Right cardiac atrium (tissue), 5 donors: ENCODE results near the gene MLYCD. TPM values are rescaled to one million over a fixed set of nuclear protein-coding genes. Genes with fewer than 3 reads are reported as not detected.

Experiments used
- ATAC-seq, 2 donors: fragments of 200-7000 bp; cut with Tn5 transposase; one replicate each; pipeline versions ENCODE4 v1.8.0 to v1.9.1; 2020; ENCODE audit warnings: moderate library complexity in 2 of 2, mild to moderate bottlenecking in 1 of 2
- DNase-seq, 3 donors: peaks; one replicate each; pipeline ENCODE4 v3.0.0-alpha.2; 2020
- H3K27ac ChIP-seq: one replicate; pipeline ENCODE4 v1.5.1; 2013; ENCODE audit warnings: mild to moderate bottlenecking, low read length, control low read depth, moderate library complexity
- H3K27me3 ChIP-seq: one replicate; pipeline ENCODE4 v1.6.1; 2013; ENCODE audit not compliant: control insufficient read depth, insufficient read depth
- H3K4me1 ChIP-seq: one replicate; pipeline ENCODE4 v1.6.1; 2013; ENCODE audit warnings: low read length; ENCODE audit not compliant: control insufficient read depth, insufficient read depth
- H3K4me3 ChIP-seq: one replicate; pipeline ENCODE4 v1.5.1; 2013; ENCODE audit warnings: low read length, control low read depth
- H3K9me3 ChIP-seq: one replicate; pipeline ENCODE4 v1.6.1; 2013; ENCODE audit warnings: low read length; ENCODE audit not compliant: control insufficient read depth
- WGBS: extraction: QIAGEN DNeasy Blood & Tissue Kit; methylation state at CpG from one replicate; pipeline ENCODE4 v1.1.7; 2013; 5-methylcytosine and 5-hydroxymethylcytosine counted together
- intact Hi-C, 4 donors: fragments of 100-400 bp; cut with DNase I; formaldehyde crosslinking; loops; one replicate each; pipeline versions ENCODE4 v1.11.0 to v1.14.0; 2022 to 2023
- polyA plus RNA-seq: library from polyadenylated mRNA; stranded (reverse); fragments of 200-250 nt; gene quantifications from one replicate; pipeline ENCODE4 v1.2.3, GENCODE V29; 2013
- total RNA-seq, 4 donors: library from RNA; stranded (reverse); fragmentation: NEBNext Ultra II Directional; extraction: Animal tissue kit (Norgen Biotek cat#: 25700); gene quantifications; one replicate each; pipeline ENCODE4 v1.2.1, GENCODE V29; 2021
- donor health status: healthy with polysubstance abuse.
- donor health status: DM: no; HTN: yes; CAD: no.
- donor health status: DM: no; HTN: no; CAD: no.
- donor health status: DM: no; HTN: yes; CAD: no; lungs with severe emphysema.
- donor health status: DM: yes; HTN: yes; CAD: no.

The MLYCD gene
- total and polyA plus RNA-seq, 5 donors = 24.1 to 34.5 (median 27.4) TPM

DNA sequence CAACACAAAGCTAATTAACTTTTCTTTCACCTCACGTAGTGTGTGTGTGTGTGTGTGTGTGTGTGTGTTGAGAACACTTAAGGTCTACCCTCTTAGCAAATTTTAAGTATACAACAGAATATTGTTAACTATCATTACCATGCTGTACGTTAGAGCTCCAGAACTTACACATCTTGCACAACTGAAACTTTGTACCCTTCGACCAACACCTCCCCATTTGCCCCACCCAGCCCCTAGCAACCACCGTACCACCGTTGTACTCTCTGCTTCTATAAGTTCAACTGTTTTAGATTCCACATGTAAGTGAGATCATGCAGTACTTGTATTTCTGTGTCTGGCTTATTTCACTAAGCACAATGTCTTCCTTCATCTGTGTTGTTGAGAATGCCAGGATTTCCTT, 28.1 kb upstream of the MLYCD start:
- Histone ChIP-seq H3K27ac (no peak overlapping the region), H3K4me1 (no peaks in the 10 kb centered on the region), H3K9me3 (no peaks in the 10 kb centered on the region), H3K27me3 (no peaks in the 10 kb centered on the region), H3K4me3 (no peak overlapping the region)
- WGBS = 81% methylated on average over 5 of the region's 5 CpGs
- intact Hi-C loops = no loop called here
- ATAC-seq (no peak), DNase-seq (no peak)

DNA sequence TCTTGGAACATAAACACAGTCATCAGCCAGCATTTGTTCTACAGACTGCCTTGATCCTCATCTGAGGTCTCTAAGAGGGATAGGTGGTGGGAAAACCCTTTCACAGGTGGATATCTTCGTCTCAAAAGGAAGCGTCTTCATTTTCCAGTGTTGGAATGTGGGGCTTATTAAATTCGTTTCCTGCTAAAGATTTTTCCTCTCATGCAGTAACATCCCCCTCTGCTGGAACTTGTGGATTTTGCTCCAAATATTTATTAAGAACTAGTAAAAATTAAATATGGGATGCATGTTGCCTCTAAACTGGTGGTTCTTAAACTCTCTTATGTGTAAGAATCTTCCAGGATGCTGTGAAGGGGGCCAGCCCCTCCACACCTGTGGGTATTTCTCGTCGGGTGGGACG, 20.1 kb upstream of the MLYCD start:
- 26% methylated on average over 6 of the region's 6 CpGs for WGBS
- Histone ChIP-seq H3K27ac (no peak overlapping the region), H3K9me3 (no peaks in the 10 kb centered on the region), H3K4me1 (no peaks in the 10 kb centered on the region), H3K27me3 (no peaks in the 10 kb centered on the region), H3K4me3 (no peak overlapping the region)
- DNase-seq (no peak), ATAC-seq (no peak)
- intact Hi-C loops = loop anchor here in 3 of 4 donors (2.0 to 5.0 kb wide), 2 partner anchors 52 kb away; no protein-coding TSS in a partner anchor

DNA sequence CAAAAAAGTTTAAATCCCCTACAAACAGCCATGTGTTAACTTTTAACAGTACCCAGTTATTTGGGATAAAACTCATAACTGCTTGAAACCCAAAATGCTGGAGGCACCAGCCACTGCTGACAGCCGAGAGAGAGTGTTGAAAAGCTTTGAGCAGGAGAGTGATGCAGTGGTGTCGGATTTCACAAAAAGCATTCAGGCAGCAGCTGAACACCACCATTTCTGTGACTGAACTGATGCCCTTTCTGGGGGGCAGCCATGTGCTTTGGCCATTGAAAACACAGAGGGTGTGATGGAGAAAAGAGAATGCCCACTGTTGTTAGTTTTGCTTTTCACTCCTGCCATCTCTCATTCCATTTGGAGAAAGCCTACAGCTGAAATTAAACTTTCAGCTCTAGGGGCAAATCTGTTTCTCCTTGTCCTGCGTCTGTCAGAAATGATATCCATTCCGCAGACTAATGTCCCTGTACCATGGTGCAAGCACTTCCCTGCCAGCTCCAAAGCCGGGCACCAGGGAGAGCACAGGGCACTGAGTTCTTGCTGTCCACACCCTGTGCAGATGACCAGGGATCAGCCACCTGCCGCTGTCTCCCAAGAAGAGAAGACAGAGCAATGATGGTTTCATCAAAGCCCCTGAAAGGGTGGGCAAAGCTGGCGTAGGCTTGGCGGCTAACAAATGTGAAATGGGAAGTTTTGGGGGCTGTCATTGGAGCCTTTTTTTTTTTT, 16.6 kb upstream of the MLYCD start:
- H3K9me3 ChIP-seq = no peaks in the 10 kb centered on the region
- H3K27me3 ChIP-seq = no peaks in the 10 kb centered on the region
- WGBS = 54% methylated on average over 8 of the region's 8 CpGs
- H3K4me3 ChIP-seq = no peak overlapping the region
- no peaks in the 10 kb centered on the region for H3K4me1 ChIP-seq
- H3K27ac ChIP-seq = no peak overlapping the region
- ATAC-seq = peak; percentile 69 to 72
- intact Hi-C loops = loop anchor here in 1 of 4 donors (10.0 kb wide), 1 partner anchor 58 kb away; no protein-coding TSS in a partner anchor
- DNase-seq = no peak

DNA sequence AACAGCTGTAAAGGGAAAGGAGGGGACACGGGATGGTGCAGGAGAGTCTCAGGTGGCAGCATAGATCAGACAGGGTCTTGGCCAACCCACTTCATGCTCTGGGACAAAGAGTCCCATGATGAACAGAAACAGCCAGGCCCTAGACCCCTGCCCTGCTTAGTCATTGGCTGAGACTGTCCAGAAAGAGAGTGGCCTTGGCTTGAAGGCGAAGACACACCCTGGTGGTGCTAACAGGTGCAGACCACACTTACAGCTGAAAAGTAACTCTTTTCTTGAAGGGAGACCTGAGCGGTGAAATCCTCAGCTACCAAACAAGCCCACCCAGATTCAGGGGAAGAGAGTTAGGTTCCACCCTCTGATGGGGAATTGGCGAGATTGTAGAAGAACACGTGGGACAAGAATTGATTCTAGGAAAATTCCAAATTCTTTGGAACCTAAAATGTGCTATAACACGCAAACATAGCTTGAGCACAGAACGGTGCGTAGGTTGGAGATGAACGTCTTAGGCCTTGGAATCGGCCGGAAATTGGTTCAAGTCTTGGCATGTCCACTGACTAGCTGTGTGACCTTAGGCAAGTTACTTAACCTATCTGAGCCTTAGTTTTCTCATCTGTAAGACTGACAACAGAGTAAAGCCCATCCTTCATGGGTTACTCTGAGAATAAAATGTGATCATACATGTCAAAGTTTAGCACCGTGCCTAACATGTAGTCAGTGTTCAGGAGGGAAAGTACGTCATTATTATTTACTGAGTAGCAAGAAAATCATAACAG, 12.5 kb upstream of the MLYCD start:
- intact Hi-C loops = loop anchor here in 1 of 4 donors (10.0 kb wide), 1 partner anchor 62 kb away; no protein-coding TSS in a partner anchor
- Histone ChIP-seq H3K9me3 (no peaks in the 10 kb centered on the region), H3K27me3 (no peaks in the 10 kb centered on the region), H3K4me3 (no peak overlapping the region), H3K4me1 (no peaks in the 10 kb centered on the region), H3K27ac (no peak overlapping the region)
- DNase-seq (no peak), ATAC-seq (no peak)
- WGBS = 95% methylated on average over 13 of the region's 13 CpGs

DNA sequence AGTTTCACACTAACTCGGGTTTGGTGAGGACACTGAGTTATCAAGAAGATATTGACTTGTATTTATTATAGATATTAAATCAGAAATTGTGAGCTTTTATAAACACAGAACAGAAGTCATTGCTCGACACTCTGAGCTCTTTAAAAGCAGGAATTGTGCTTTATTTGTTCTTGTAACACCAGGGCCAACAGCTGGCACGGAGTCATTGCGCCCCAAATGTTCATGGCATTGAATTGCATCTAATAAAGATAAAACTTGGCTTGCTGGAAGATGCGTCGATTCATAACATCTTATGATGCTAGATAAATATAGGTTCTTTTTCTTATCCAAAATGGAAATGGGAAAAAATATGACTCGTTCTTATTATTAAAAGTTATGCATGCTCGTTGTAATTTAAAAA, 11.8 kb upstream of the MLYCD start:
- Histone ChIP-seq H3K4me1 (no peaks in the 10 kb centered on the region), H3K9me3 (no peaks in the 10 kb centered on the region), H3K27me3 (no peaks in the 10 kb centered on the region), H3K4me3 (no peak overlapping the region), H3K27ac (no peak overlapping the region)
- ATAC-seq (no peak), DNase-seq (peak in 1 of 3 donors; percentile 60)
- intact Hi-C loops = loop anchor here in 1 of 4 donors (10.0 kb wide), 1 partner anchor 62 kb away; no protein-coding TSS in a partner anchor
- WGBS = 44% methylated on average over 8 of the region's 8 CpGs

DNA sequence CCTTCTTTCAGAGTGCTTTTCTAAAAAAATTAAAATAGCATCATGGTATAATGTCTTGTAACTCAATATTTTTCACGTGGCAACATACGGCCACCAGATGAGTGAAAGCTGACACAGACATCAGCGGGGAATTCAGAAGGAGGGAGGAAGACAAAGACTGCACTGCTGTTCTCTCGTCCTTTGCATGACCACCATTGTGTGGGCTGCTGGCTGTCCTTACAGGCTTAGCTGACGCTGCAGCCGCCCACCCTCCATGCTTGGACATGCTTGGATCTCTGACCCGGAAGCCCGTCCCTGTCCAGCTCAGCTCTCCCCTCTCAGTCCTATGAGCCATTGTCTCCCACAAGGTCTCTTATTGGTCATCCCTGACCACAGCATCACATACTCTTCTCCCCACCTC, 11.4 kb upstream of the MLYCD start:
- Histone ChIP-seq H3K4me3 (no peak overlapping the region), H3K27me3 (no peaks in the 10 kb centered on the region), H3K4me1 (no peaks in the 10 kb centered on the region), H3K9me3 (no peaks in the 10 kb centered on the region), H3K27ac (no peak overlapping the region)
- intact Hi-C loops = loop anchor here in 1 of 4 donors (10.0 kb wide), 1 partner anchor 63 kb away; no protein-coding TSS in a partner anchor
- ATAC-seq = peak in 1 of 2 donors; percentile 30
- DNase-seq = no peak
- 42% methylated on average over 8 of the region's 8 CpGs for WGBS

DNA sequence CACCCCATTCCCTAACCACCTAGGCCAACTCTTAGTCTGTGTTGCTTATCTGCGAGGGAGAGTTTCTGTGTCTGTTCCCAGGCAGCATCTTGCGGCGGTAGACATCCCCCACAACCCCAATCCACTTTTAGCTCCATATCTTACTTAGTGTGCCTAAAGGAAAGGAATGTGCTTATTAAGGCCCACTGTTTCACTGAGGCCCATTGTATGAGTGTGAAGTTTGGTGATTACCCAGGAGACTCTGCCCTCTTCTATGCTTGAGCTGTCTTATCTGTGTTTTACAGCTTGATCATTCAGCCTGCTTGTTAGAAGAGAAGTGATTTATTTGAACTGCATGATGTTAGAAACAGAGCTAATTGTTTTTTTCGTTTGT, 10.3 kb upstream of the MLYCD start:
- Histone ChIP-seq H3K27me3 (no peaks in the 10 kb centered on the region), H3K4me1 (no peaks in the 10 kb centered on the region), H3K9me3 (no peaks in the 10 kb centered on the region), H3K27ac (no peak overlapping the region), H3K4me3 (no peak overlapping the region)
- intact Hi-C loops = loop anchor here in 1 of 4 donors (10.0 kb wide), 1 partner anchor 64 kb away; no protein-coding TSS in a partner anchor
- 40% methylated on average over 4 of the region's 4 CpGs for WGBS
- ATAC-seq (peak; percentile 41 to 59), DNase-seq (no peak)

DNA sequence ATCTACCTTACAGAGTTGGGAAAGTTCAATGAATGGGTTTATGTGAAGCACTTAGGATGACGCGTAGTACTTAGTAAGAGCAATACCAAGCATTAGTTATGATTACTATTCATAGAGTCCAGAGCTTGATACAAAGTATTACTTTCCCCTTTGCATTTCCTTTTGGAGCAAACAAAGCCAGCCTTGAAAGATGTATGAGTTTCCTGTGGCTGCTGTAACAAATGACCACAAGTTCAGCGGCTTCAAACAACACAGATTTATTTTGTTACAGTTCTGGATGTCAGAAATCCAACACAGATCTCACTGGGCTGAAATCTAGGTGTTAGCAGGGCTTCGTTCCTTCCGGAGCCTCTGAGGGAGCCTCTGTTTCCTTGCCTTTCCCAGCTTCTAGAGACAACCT, 8.6 kb upstream of the MLYCD start:
- no peaks in the 10 kb centered on the region for H3K4me1 ChIP-seq
- H3K4me3 ChIP-seq = no peak overlapping the region
- ATAC-seq (no peak), DNase-seq (no peak)
- H3K27ac ChIP-seq = no peak overlapping the region
- intact Hi-C loops = no loop called here
- WGBS = 95% methylated on average over 5 of the region's 5 CpGs
- no peaks in the 10 kb centered on the region for H3K27me3 ChIP-seq
- no peaks in the 10 kb centered on the region for H3K9me3 ChIP-seq

DNA sequence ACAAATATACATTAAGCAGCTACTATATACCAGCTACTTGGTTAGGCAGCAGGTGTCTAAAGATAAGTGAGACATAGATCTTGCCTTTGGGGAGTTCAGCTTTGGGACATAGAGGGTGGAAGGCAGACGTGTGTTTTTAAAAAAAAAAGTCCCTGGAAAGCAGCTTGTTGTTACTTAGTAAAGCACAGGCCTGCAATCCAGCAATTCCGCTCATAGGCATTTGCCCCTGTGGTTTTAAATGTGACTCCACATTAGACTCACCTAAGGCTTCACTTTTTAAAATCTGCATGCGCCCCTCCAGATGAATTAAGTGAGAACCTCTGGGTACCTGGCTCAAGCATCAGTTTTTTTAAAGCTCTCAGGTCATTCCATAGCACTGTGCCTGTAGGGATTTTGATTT, 7.2 kb upstream of the MLYCD start:
- DNase-seq (no peak), ATAC-seq (no peak)
- 73% methylated on average over 3 of the region's 3 CpGs for whole genome bisulfite sequencing
- Histone ChIP-seq H3K9me3 (no peaks in the 10 kb centered on the region), H3K27me3 (no peaks in the 10 kb centered on the region), H3K4me1 (no peaks in the 10 kb centered on the region), H3K27ac (no peak overlapping the region), H3K4me3 (no peak overlapping the region)
- intact Hi-C loops = no loop called here

DNA sequence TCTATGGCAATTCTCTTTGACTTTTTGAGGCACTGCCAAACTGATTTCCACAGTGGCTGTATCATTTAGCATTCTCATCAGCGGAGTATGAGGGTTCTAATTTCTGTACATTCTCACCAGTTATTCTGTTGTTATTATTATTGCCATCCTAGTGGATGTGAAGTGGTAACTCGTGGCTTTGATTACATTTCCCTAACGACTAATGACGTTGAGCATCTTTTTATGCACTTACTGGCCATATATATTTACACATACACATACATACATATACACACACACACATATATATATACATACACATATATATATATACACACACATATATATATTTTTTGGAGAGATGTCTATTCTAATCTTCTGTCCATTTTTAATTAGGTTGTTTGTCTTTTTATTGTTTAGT, 3.7 kb upstream of the MLYCD start:
- WGBS = 80% methylated on average over 4 of the region's 4 CpGs
- Histone ChIP-seq H3K27me3 (no peaks in the 10 kb centered on the region), H3K9me3 (no peaks in the 10 kb centered on the region), H3K4me3 (no peak overlapping the region), H3K4me1 (peaks cover 3% of the 10 kb centered on the region), H3K27ac (no peak overlapping the region)
- DNase-seq (no peak), ATAC-seq (no peak)
- intact Hi-C loops = no loop called here

DNA sequence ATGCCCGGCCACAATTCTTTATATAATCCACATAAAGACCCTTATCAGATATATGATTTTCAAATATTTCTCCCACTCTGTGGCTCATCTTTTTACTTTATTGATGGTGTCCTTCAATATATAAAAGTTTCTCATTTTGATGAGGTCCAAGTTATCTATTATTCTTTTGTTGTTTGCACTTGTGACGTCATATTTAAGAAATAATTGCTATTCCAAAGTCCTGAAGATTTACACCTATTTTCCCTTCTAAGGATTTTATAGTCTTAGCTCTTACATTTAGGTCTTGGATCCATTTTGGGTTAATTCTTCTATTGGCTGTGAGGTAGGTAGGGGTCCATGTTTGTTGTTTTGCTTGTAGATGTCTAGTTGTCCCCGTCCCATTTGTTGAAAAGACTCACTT, 3.0 kb upstream of the MLYCD start:
- ATAC-seq (no peak), DNase-seq (no peak)
- H3K27ac ChIP-seq = no peak overlapping the region
- intact Hi-C loops = no loop called here
- peaks cover 3% of the 10 kb centered on the region for H3K4me1 ChIP-seq
- H3K4me3 ChIP-seq = no peak overlapping the region
- H3K9me3 ChIP-seq = no peaks in the 10 kb centered on the region
- H3K27me3 ChIP-seq = no peaks in the 10 kb centered on the region
- 78% methylated on average over 3 of the region's 3 CpGs for WGBS
